Osteocyte (in vitro differentiated cells): ENCODE data around the gene SHC1. TPM values are rescaled to one million over a fixed set of nuclear protein-coding genes. Genes with fewer than 3 reads are reported as not detected.

Source experiments
- DNase-seq: peaks from one replicate; pipeline ENCODE4 v3.0.0; 2021; ENCODE audit warnings: mixed read lengths; ENCODE audit not compliant: unreplicated experiment; ENCODE audit errors: extremely low spot score
- H3K27ac Mint-ChIP-seq: one replicate; pipeline ENCODE4 v1.8.0; 2021; ENCODE audit warnings: mild to moderate bottlenecking, mixed read lengths; ENCODE audit not compliant: unreplicated experiment
- H3K27me3 Mint-ChIP-seq: one replicate; pipeline ENCODE4 v1.8.0; 2021; ENCODE audit warnings: mixed read lengths; ENCODE audit not compliant: unreplicated experiment
- H3K36me3 Mint-ChIP-seq: one replicate; pipeline ENCODE4 v1.8.0; 2021; ENCODE audit warnings: mixed read lengths; ENCODE audit not compliant: unreplicated experiment
- H3K4me1 Mint-ChIP-seq: one replicate; pipeline ENCODE4 v1.8.0; 2021; ENCODE audit warnings: mixed read lengths; ENCODE audit not compliant: unreplicated experiment
- H3K4me3 Mint-ChIP-seq: one replicate; pipeline ENCODE4 v1.8.0; 2021; ENCODE audit warnings: mild to moderate bottlenecking, moderate library complexity, mixed read lengths; ENCODE audit not compliant: unreplicated experiment
- H3K9me3 Mint-ChIP-seq: one replicate; pipeline ENCODE4 v1.8.0; 2021; ENCODE audit warnings: mixed read lengths; ENCODE audit not compliant: unreplicated experiment
- microRNA-seq: library from miRNA; unstranded; fragments of <30 nt; microRNA quantifications from one replicate; pipeline ENCODE4 v1.1.0, GENCODE V29; 2020; ENCODE audit not compliant: unreplicated experiment
- total RNA-seq: library from RNA; stranded (reverse); gene quantifications from 2 replicates; pipeline ENCODE4 v1.2.1, GENCODE V29; 2021
- TF ChIP-seq, protein P1 (sequence below): fragments of 200-600 bp; sonication (generic); IDR thresholded peaks from 2 replicates; pipeline ENCODE4 v1.5.0; 2021; ENCODE audit warnings: antibody characterized with exemption, mild to moderate bottlenecking, moderate library complexity

SHC1 gene
- total RNA-seq, 1 donor from 2014 or later: 239 TPM

DNA sequence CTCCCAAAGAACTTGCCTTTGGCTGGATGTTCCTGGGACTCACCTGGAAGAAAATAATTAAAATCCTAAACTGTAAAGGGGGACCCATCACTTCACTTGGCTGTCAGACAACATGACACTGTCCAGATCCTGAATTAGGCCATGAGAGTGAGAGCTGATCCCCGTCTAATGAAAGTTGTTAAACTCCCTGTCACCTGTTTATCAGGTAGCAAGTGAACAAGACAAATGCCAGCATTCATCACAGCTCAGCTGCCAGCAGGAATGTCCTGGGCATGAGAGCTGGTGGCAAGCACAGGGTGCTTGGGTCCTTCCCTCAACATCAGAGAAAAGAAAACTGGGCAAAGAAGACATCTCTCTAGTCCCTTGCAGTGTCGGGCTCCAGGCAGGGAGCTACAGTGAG lies 57.8 kb downstream of the SHC1 start:
- TF ChIP-seq, protein P1, sequence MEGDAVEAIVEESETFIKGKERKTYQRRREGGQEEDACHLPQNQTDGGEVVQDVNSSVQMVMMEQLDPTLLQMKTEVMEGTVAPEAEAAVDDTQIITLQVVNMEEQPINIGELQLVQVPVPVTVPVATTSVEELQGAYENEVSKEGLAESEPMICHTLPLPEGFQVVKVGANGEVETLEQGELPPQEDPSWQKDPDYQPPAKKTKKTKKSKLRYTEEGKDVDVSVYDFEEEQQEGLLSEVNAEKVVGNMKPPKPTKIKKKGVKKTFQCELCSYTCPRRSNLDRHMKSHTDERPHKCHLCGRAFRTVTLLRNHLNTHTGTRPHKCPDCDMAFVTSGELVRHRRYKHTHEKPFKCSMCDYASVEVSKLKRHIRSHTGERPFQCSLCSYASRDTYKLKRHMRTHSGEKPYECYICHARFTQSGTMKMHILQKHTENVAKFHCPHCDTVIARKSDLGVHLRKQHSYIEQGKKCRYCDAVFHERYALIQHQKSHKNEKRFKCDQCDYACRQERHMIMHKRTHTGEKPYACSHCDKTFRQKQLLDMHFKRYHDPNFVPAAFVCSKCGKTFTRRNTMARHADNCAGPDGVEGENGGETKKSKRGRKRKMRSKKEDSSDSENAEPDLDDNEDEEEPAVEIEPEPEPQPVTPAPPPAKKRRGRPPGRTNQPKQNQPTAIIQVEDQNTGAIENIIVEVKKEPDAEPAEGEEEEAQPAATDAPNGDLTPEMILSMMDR: no peak
- DNase-seq: no peak
- no peak overlapping the region for H3K4me3 Mint-ChIP-seq
- H3K27me3 Mint-ChIP-seq: no peaks in the 10 kb centered on the region
- H3K36me3 Mint-ChIP-seq: peaks cover 6% of the 10 kb centered on the region
- H3K4me1 Mint-ChIP-seq: no peaks in the 10 kb centered on the region
- no peak overlapping the region for H3K27ac Mint-ChIP-seq
- H3K9me3 Mint-ChIP-seq: peaks cover 11% of the 10 kb centered on the region

Small RNA genes within 50 kb of the gene (microRNA-seq; reads per million reads assigned to microRNA genes)
- gene MIR4258: not detected

Other genes with a start within 250 kb of the SHC1 start
- gene KCNN3, start 100.5 kb downstream of the SHC1 start, total RNA-seq: 0.16 and 0.29 TPM in 2 replicates
- gene PMVK, start 34.0 kb downstream of the SHC1 start, total RNA-seq: 29.5 and 34.5 TPM in 2 replicates
- 90.1 and 92.6 TPM in 2 replicates for gene PBXIP1, start 14.6 kb downstream of the SHC1 start, total RNA-seq
- gene PYGO2, start 9.0 kb downstream of the SHC1 start, total RNA-seq: 29.2 and 30.4 TPM in 2 replicates
- 38.5 and 39.6 TPM in 2 replicates for gene CKS1B, start 3.9 kb upstream of the SHC1 start, total RNA-seq
- 30.2 and 31.2 TPM in 2 replicates for gene FLAD1, start 12.6 kb upstream of the SHC1 start, total RNA-seq
- not detected in 2 replicates for gene LENEP, start 22.8 kb upstream of the SHC1 start, total RNA-seq
- 34.4 and 37.8 TPM in 2 replicates for gene ZBTB7B, start 32.1 kb upstream of the SHC1 start, total RNA-seq
- gene DCST2, start 63.0 kb upstream of the SHC1 start, total RNA-seq: 0.75 and 1.0 TPM in 2 replicates
- gene DCST1, start 63.1 kb upstream of the SHC1 start, total RNA-seq: not detected in 2 replicates
- 88.4 and 89.4 TPM in 2 replicates for gene ADAM15, start 80.6 kb upstream of the SHC1 start, total RNA-seq
- gene EFNA4, start 93.0 kb upstream of the SHC1 start, total RNA-seq: 10.1 and 12.4 TPM in 2 replicates
- 2.1 and 2.9 TPM in 2 replicates for gene EFNA3, start 108.1 kb upstream of the SHC1 start, total RNA-seq
- gene EFNA1, start 157.1 kb upstream of the SHC1 start, total RNA-seq: 29.3 and 31.3 TPM in 2 replicates
- 26.5 and 26.6 TPM in 2 replicates for gene SLC50A1, start 165.1 kb upstream of the SHC1 start, total RNA-seq
- gene DPM3, start 169.8 kb upstream of the SHC1 start, total RNA-seq: 61.3 and 64.4 TPM in 2 replicates
- 190 and 201 TPM in 2 replicates for gene KRTCAP2, start 202.6 kb upstream of the SHC1 start, total RNA-seq
- gene TRIM46, start 203.1 kb upstream of the SHC1 start, total RNA-seq: 6.1 and 7.7 TPM in 2 replicates
- gene THBS3, start 237.2 kb upstream of the SHC1 start, total RNA-seq: 55.4 and 57.2 TPM in 2 replicates
- 31.9 and 33.2 TPM in 2 replicates for gene MTX1, start 237.9 kb upstream of the SHC1 start, total RNA-seq